HepG2 (cell line): ENCODE measurements around the gene MRPS5. TPM values are rescaled to one million over a fixed set of nuclear protein-coding genes. Genes with fewer than 3 reads are reported as not detected.

Experiments used
- ATAC-seq: fragments of 200-7000 bp; cut with Tn5 transposase; 3 replicates; pipeline ENCODE4 v1.9.1; 2020; ENCODE audit warnings: mild to moderate bottlenecking, moderate library complexity
- BruUV-seq: library from RNA; stranded (reverse); fragments of 400-500 nt; replicated peaks from 2 replicates; lab custom pipeline; 2021; lab: Mats Ljungman, UMichigan
- CTCF ChIA-PET: fragments of 300-600 bp; formaldehyde crosslinking; extraction: SDS; loops from one replicate; lab custom pipeline; 2021; ENCODE audit warnings: low total read pairs, inconsistent platforms, low intra/inter-chr PET ratio; lab: Yijun Ruan, JAX
- POLR2A ChIA-PET: fragments of 350-600 bp; sonication (Branson Sonifier 250); formaldehyde crosslinking; loops from one replicate; lab custom pipeline; 2020; ENCODE audit warnings: antibody characterized with exemption, inconsistent platforms; lab: Yijun Ruan, JAX
- DNase-seq: peaks from one replicate; pipeline ENCODE4 v3.0.0-alpha.2; 2015; ENCODE audit warnings: low spot score
- FAIRE-seq: peaks from 3 replicates; lab custom pipeline; 2011; peaks lifted over from hg19 to GRCh38; lab: Jason Lieb, UNC
- H2AFZ ChIP-seq: one replicate; pipeline ENCODE4 v1.6.1; 2011; ENCODE audit warnings: low read length, inconsistent platforms
- H3K27ac ChIP-seq: fragments of 300-600 bp; 3 replicates; pipeline ENCODE4 v1.8.0; 2011; ENCODE audit warnings: mixed run types, mild to moderate bottlenecking, mixed read lengths, low read length, inconsistent platforms; ENCODE audit not compliant: insufficient read depth; ENCODE audit errors: extremely low read length
- H3K27me3 ChIP-seq, 2 experiments: fragments of 200-600 bp in 1 of 2; 2 replicates in 1 of 2; 3 replicates in 1 of 2; pipeline versions ENCODE4 v1.6.0 to v1.8.0; 2011; ENCODE audit warnings: low read length in 2 of 2, mild to moderate bottlenecking in 2 of 2, moderate library complexity in 2 of 2, inconsistent platforms in 1 of 2; ENCODE audit not compliant: insufficient read depth in 2 of 2, control insufficient read depth in 1 of 2
- H3K36me3 ChIP-seq, 2 experiments: fragments of 200-600 bp in 1 of 2; replicated peaks in 1 of 2; 2 replicates in 1 of 2; 3 replicates in 1 of 2; pipeline versions ENCODE4 v1.5.1 to v1.8.0; 2011; ENCODE audit warnings: low read length in 2 of 2, inconsistent platforms in 1 of 2; ENCODE audit not compliant: insufficient read depth in 2 of 2, control insufficient read depth in 1 of 2
- H3K4me1 ChIP-seq: 2 replicates; pipeline ENCODE4 v1.5.1; 2012; ENCODE audit warnings: low read length, inconsistent platforms; ENCODE audit not compliant: insufficient read depth
- H3K4me2 ChIP-seq: 2 replicates; pipeline ENCODE4 v1.6.0; 2011; ENCODE audit warnings: low read depth, low read length, inconsistent platforms
- H3K4me3 ChIP-seq, 3 experiments: fragments of 200-600 bp in 1 of 3; sonication (generic), shearing (Covaris generic) in 1 of 3; replicated peaks in 1 of 3; 2 replicates each; pipeline ENCODE4 v1.5.1; 2011 to 2016; ENCODE audit warnings: low read length in 3 of 3, inconsistent platforms in 2 of 3, low read depth in 2 of 3, mild to moderate bottlenecking in 2 of 3, control low read depth in 1 of 3, mixed read lengths in 1 of 3; ENCODE audit not compliant: insufficient read depth in 1 of 3
- H3K79me2 ChIP-seq: one replicate; pipeline ENCODE4 v1.6.1; 2011; ENCODE audit warnings: low read length, inconsistent platforms; ENCODE audit not compliant: insufficient read depth
- H3K9ac ChIP-seq: 2 replicates; pipeline ENCODE4 v1.6.0; 2011; ENCODE audit warnings: mild to moderate bottlenecking, low read depth, low read length, inconsistent platforms; ENCODE audit not compliant: insufficient read depth
- H3K9me3 ChIP-seq: 2 replicates; pipeline ENCODE4 v1.5.1; 2012; ENCODE audit warnings: mild to moderate bottlenecking, low read length
- H4K20me1 ChIP-seq: 2 replicates; pipeline ENCODE4 v1.6.0; 2011; ENCODE audit warnings: inconsistent platforms, mild to moderate bottlenecking, low read length, moderate library complexity; ENCODE audit not compliant: insufficient read depth
- BHLHE40 ChIP-seq: IDR thresholded peaks from 2 replicates; pipeline ENCODE4 v1.6.1; 2011; ENCODE audit warnings: low read length, improper control_type of control experiment
- FOXK1 ChIP-seq: sonication (generic); formaldehyde crosslinking; IDR thresholded peaks from 2 replicates; pipeline ENCODE4 v1.4.0; 2020; ENCODE audit warnings: low read depth, missing genetic modification reagents, borderline replicate concordance
- ISX ChIP-seq: sonication (generic); formaldehyde crosslinking; conservative IDR thresholded peaks from 2 replicates; pipeline ENCODE4 v1.5.0; 2020; ENCODE audit warnings: missing genetic modification reagents
- MAF1 ChIP-seq: sonication (generic); formaldehyde crosslinking; IDR thresholded peaks from 2 replicates; pipeline ENCODE4 v1.5.0; 2020; ENCODE audit warnings: missing genetic modification reagents, borderline replicate concordance
- MAX ChIP-seq: IDR thresholded peaks from 2 replicates; pipeline ENCODE4 v1.6.1; 2012; ENCODE audit warnings: inconsistent platforms
- MED1 ChIP-seq: sonication (generic); formaldehyde crosslinking; IDR thresholded peaks from 2 replicates; pipeline ENCODE4 v1.4.0; 2020; ENCODE audit warnings: missing genetic modification reagents
- NFYC ChIP-seq: IDR thresholded peaks from 2 replicates; pipeline ENCODE4 v1.6.1; 2016; ENCODE audit warnings: missing genetic modification reagents, missing compliant biosample characterization
- RFX1 ChIP-seq: fragments of 450-650 bp; IDR thresholded peaks from 2 replicates; pipeline ENCODE4 v1.6.1; 2017
- TOE1 ChIP-seq: sonication (generic); formaldehyde crosslinking; IDR thresholded peaks from 2 replicates; pipeline ENCODE4 v1.4.0; 2020; ENCODE audit warnings: mild to moderate bottlenecking, missing genetic modification reagents
- ZFP37 ChIP-seq: sonication (generic); formaldehyde crosslinking; IDR thresholded peaks from 2 replicates; pipeline ENCODE4 v1.4.0; 2020; ENCODE audit warnings: missing genetic modification reagents, borderline replicate concordance
- ZNF160 ChIP-seq: sonication (generic); formaldehyde crosslinking; IDR thresholded peaks from 2 replicates; pipeline ENCODE4 v1.8.0; 2022; ENCODE audit warnings: mild to moderate bottlenecking, inconsistent platforms, missing genetic modification reagents
- ZNF230 ChIP-seq: sonication (generic); formaldehyde crosslinking; IDR thresholded peaks from 2 replicates; pipeline ENCODE4 v1.4.0; 2020; ENCODE audit warnings: mild to moderate bottlenecking, missing genetic modification reagents
- ZNF550 ChIP-seq: sonication (generic); formaldehyde crosslinking; IDR thresholded peaks from 2 replicates; pipeline ENCODE4 v1.4.0; 2020; ENCODE audit warnings: mild to moderate bottlenecking, missing genetic modification reagents, borderline replicate concordance
- ZNF558 ChIP-seq: sonication (generic); formaldehyde crosslinking; IDR thresholded peaks from 2 replicates; pipeline ENCODE4 v1.9.0; 2022; ENCODE audit warnings: mild to moderate bottlenecking, missing genetic modification reagents, borderline replicate concordance
- ZNF629 ChIP-seq: sonication (generic); formaldehyde crosslinking; conservative IDR thresholded peaks from 2 replicates; pipeline ENCODE4 v1.5.0; 2020; ENCODE audit warnings: missing genetic modification reagents
- ZNF878 ChIP-seq: sonication (generic); formaldehyde crosslinking; IDR thresholded peaks from 2 replicates; pipeline ENCODE4 v1.8.1; 2023; ENCODE audit warnings: mild to moderate bottlenecking, missing genetic modification reagents, moderate library complexity
- WGBS: methylation state at CpG from one replicate; pipeline ENCODE4 v1.1.6; 2017; ENCODE audit warnings: low lambda C conversion rate; 5-methylcytosine and 5-hydroxymethylcytosine counted together
- in situ Hi-C: cut with HindIII; loops from 2 replicates; pipeline ENCODE4 v1.10.0; 2017; ENCODE audit warnings: low pct_unique_long_range_greater_than_20kb; ENCODE audit not compliant: extremely low pct_ligation_motif_present
- intact Hi-C: fragments of 100-400 bp; cut with micrococcal nuclease; formaldehyde crosslinking; loops from one replicate; pipeline ENCODE4 v1.10.0; 2022; ENCODE audit not compliant: unreplicated experiment
- polyA plus RNA-seq, 8 experiments: library from polyadenylated mRNA; depleted of rRNA in 3 of 8; stranded (reverse) in 7 of 8; unstranded in 1 of 8; fragments of >200 nt; fragmentation: Illumina TruSeq in 4 of 8; extraction: Trizol in 4 of 8; gene quantifications; 2 replicates each; pipeline versions ENCODE4 v1.2.1 to v1.2.3, GENCODE V29; 2011 to 2016; ENCODE audit warnings: low read depth in 4 of 8, missing spikeins in 1 of 8, mixed read lengths in 1 of 8; ENCODE audit not compliant: insufficient read depth in 1 of 8
- total RNA-seq, 5 experiments: library from RNA; depleted of rRNA; stranded (reverse); fragments of >200 nt; fragmentation: Illumina TruSeq; extraction: Trizol; gene quantifications; 2 replicates each; pipeline ENCODE4 v1.2.3, GENCODE V29; 2016; ENCODE audit warnings: low read depth in 1 of 5
- TF ChIP-seq, protein P1 (sequence below): sonication (generic); formaldehyde crosslinking; IDR thresholded peaks from 2 replicates; pipeline ENCODE4 v1.4.0; 2020; ENCODE audit warnings: missing genetic modification reagents, borderline replicate concordance
- TF ChIP-seq, protein P2 (sequence below): IDR thresholded peaks from 2 replicates; pipeline ENCODE4 v1.6.1; 2016; ENCODE audit warnings: missing compliant biosample characterization, missing genetic modification reagents, borderline replicate concordance

Gene MRPS5
- total and polyA plus RNA-seq, 2 of the 13 experiments (the other 11 are each of a cell fraction or from before 2014, with no cell fraction given) = 98.8 to 134 TPM

GRCh38 chr2:95165371-95166064 lies 43.9 kb upstream of the MRPS5 start, which contains the start of gene ZNF2 (continued):
- TF ChIP-seq ZNF878 (CRISPR knock-in tag) = no peak; the same call in 1 of the 2 replicates
- peak; percentile 94 for TF ChIP-seq MAX
- TF ChIP-seq, protein P1, sequence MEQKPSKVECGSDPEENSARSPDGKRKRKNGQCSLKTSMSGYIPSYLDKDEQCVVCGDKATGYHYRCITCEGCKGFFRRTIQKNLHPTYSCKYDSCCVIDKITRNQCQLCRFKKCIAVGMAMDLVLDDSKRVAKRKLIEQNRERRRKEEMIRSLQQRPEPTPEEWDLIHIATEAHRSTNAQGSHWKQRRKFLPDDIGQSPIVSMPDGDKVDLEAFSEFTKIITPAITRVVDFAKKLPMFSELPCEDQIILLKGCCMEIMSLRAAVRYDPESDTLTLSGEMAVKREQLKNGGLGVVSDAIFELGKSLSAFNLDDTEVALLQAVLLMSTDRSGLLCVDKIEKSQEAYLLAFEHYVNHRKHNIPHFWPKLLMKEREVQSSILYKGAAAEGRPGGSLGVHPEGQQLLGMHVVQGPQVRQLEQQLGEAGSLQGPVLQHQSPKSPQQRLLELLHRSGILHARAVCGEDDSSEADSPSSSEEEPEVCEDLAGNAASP (CRISPR knock-in tag) = peak; percentile 74
- TF ChIP-seq, protein P2, sequence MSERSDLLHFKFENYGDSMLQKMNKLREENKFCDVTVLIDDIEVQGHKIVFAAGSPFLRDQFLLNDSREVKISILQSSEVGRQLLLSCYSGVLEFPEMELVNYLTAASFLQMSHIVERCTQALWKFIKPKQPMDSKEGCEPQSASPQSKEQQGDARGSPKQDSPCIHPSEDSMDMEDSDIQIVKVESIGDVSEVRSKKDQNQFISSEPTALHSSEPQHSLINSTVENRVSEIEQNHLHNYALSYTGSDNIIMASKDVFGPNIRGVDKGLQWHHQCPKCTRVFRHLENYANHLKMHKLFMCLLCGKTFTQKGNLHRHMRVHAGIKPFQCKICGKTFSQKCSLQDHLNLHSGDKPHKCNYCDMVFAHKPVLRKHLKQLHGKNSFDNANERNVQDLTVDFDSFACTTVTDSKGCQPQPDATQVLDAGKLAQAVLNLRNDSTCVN (CRISPR knock-in tag) = peak; percentile 62; the same call in 1 of the 2 replicates
- TF ChIP-seq ZFP37 = peak; percentile 91; the same call in 1 of the 2 replicates
- TF ChIP-seq MED1 = peak; percentile 62
- peak; percentile 73; the same call in 1 of the 2 replicates for TF ChIP-seq ZNF550 (CRISPR knock-in tag)

GRCh38 chr2:95165030-95165370 lies 43.4 kb upstream of the MRPS5 start:
- FAIRE-seq (no peak), ATAC-seq (no peak), DNase-seq (no peak)
- H3K4me3 ChIP-seq = peak overlapping the region; percentile 82 to 98 (median 91)
- H3K4me2 ChIP-seq = peak overlapping the region; percentile 86
- H3K79me2 ChIP-seq = peaks cover 22% of the 10 kb centered on the region
- in situ Hi-C loops = no loop called here
- intact Hi-C loops = loop anchor here (1.0 to 2.0 kb wide), 2 partner anchors 44 to 237 kb away; partner anchors contain the start of genes FAHD2A and MRPS5
- H3K9me3 ChIP-seq = no peaks in the 10 kb centered on the region
- peak overlapping the region; percentile 99 for H2AFZ ChIP-seq
- ChIA-PET POLR2A (interaction anchor here (0.7 to 3.6 kb wide), 11 partner anchors 8 to 238 kb away, joined by 3 to 48 read pairs (median 4); partner anchors contain the start of genes FAHD2A, MRPS5 and ZNF892), CTCF (no interaction called here)
- WGBS = under 1% methylated on average over 8 of the region's 9 CpGs
- no peaks in the 10 kb centered on the region for H3K36me3 ChIP-seq
- H4K20me1 ChIP-seq = no peaks in the 10 kb centered on the region
- H3K9ac ChIP-seq = peak overlapping the region; percentile 95
- H3K27ac ChIP-seq = peak overlapping the region; percentile 94
- no peaks in the 10 kb centered on the region; a peak in 1 of 5 replicates for H3K27me3 ChIP-seq
- BruUV-seq = TSS peak; percentile 90
- peaks cover 28% of the 10 kb centered on the region for H3K4me1 ChIP-seq
- TF ChIP-seq FOXK1 (CRISPR knock-in tag) (no peak), ISX (CRISPR knock-in tag) (no peak), ZNF558 (CRISPR knock-in tag) (0 out of 2 replicates have a peak, but pooled peaks have one; percentile 21), MAF1 (no peak), ZNF878 (CRISPR knock-in tag) (no peak; the same call in 1 of the 2 replicates), ZNF160 (CRISPR knock-in tag) (no peak), ZNF230 (CRISPR knock-in tag) (no peak), TOE1 (CRISPR knock-in tag) (no peak), RFX1 (no peak), BHLHE40 (0 out of 2 replicates have a peak, but pooled peaks have one; percentile 2), NFYC (CRISPR knock-in tag) (no peak), ZNF629 (CRISPR knock-in tag) (no peak)
